ENCODE data around the gene ZC3H18. TPM values are rescaled to one million over a fixed set of nuclear protein-coding genes. Genes with fewer than 3 reads are reported as not detected.

ZC3H18 gene
- total RNA-seq, 1 experiment from 2014 or later, result 21.0 TPM

DNA sequence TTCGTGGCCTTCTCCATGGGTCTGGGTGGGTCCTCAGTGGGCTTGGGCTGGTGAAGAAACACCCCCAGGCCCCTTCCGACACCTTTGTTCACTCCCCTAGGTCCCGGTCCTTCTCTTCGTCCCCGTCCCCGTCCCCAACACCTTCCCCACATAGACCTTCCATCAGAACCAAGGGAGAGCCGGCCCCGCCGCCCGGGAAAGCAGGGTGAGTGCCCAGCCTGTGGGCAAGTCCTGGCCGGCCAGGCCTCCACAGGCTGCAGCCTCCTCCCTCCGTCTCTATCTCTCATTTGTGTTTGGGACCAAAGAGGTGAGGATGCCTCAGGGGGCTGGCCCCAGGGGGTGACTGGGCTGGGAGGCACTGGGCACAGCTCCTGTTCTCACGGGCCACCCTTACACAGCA, 53.7 kb downstream of the ZC3H18 start:
- H3K4me1 ChIP-seq, result no peaks in the 10 kb centered on the region
- no peak for DNase-seq
- peaks cover 2% of the 10 kb centered on the region; the same call in 1 of the 2 replicates for H3K36me3 ChIP-seq
- no peak overlapping the region for H3K27ac ChIP-seq
- H3K27me3 ChIP-seq, result no peaks in the 10 kb centered on the region
- H3K4me3 ChIP-seq, result no peak overlapping the region
- no peaks in the 10 kb centered on the region for H3K9me3 ChIP-seq (replicated peaks)

GRCh38 chr16:88624481-88624880, 54.3 kb downstream of the ZC3H18 start:
- Histone ChIP-seq H3K27ac (no peak overlapping the region), H3K9me3 (replicated peaks) (no peaks in the 10 kb centered on the region), H3K36me3 (peaks cover 2% of the 10 kb centered on the region; the same call in 1 of the 2 replicates), H3K27me3 (no peaks in the 10 kb centered on the region), H3K4me1 (no peaks in the 10 kb centered on the region), H3K4me3 (no peak overlapping the region)
- DNase-seq, result no peak

DNA sequence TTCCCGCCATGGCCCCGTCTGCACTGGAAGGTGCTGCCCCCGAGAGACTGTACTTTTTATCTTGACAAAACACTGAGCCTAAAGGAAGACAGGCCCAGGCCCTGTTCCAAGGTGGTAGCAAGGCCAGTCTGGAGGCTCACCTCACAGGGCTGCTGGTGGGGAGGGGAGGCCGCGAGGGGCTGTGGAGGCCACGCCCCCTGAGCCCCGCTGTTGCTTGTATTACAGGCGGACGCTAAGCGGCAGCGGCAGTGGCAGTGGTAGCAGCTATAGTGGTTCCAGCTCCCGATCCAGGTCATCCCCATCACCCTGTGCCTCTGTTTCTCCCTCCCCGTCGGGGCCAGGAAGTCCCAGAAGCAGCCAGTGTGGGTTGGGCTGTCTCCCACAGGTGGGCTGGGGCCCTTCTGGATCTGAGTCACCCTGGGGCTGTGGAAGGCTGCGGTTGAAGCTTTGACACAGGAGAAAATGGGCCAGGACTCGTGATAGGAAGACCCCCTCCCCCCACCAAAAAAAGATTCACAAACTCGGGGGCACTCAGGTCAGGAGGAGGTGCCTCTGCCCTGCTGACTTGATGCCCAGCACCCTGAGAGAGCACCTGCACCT, 54.9 kb downstream of the ZC3H18 start:
- no peak overlapping the region for H3K4me3 ChIP-seq
- no peaks in the 10 kb centered on the region for H3K9me3 ChIP-seq (replicated peaks)
- H3K27ac ChIP-seq, result no peak overlapping the region
- H3K36me3 ChIP-seq, result peaks cover 2% of the 10 kb centered on the region; the same call in 1 of the 2 replicates
- no peaks in the 10 kb centered on the region for H3K27me3 ChIP-seq
- no peak for DNase-seq
- no peaks in the 10 kb centered on the region for H3K4me1 ChIP-seq

DNA sequence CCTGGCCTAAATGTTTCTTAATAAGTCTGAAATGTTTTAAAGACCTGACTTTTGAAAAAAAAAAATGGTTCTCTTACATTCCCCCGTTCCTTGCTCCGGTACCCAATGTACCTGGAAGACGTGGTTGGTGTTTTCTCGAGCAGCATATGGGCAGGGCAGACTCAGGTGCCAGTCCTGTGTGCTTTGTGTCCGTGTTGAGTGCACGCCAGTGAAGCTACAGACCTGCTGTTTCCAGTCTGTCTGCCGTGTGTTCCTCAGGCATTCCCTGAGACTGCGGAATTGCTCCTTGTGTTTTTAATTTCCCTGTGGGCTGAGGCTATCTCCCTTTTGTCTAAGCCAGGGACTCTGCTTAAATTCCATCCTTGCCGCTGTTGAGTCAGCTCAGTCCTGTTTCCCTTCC, 56.4 kb downstream of the ZC3H18 start:
- H3K27ac ChIP-seq, result no peak overlapping the region
- H3K9me3 ChIP-seq (replicated peaks), result no peaks in the 10 kb centered on the region
- no peaks in the 10 kb centered on the region for H3K4me1 ChIP-seq
- H3K36me3 ChIP-seq, result peaks cover 2% of the 10 kb centered on the region; the same call in 1 of the 2 replicates
- H3K27me3 ChIP-seq, result no peaks in the 10 kb centered on the region
- no peak overlapping the region for H3K4me3 ChIP-seq
- no peak for DNase-seq

DNA sequence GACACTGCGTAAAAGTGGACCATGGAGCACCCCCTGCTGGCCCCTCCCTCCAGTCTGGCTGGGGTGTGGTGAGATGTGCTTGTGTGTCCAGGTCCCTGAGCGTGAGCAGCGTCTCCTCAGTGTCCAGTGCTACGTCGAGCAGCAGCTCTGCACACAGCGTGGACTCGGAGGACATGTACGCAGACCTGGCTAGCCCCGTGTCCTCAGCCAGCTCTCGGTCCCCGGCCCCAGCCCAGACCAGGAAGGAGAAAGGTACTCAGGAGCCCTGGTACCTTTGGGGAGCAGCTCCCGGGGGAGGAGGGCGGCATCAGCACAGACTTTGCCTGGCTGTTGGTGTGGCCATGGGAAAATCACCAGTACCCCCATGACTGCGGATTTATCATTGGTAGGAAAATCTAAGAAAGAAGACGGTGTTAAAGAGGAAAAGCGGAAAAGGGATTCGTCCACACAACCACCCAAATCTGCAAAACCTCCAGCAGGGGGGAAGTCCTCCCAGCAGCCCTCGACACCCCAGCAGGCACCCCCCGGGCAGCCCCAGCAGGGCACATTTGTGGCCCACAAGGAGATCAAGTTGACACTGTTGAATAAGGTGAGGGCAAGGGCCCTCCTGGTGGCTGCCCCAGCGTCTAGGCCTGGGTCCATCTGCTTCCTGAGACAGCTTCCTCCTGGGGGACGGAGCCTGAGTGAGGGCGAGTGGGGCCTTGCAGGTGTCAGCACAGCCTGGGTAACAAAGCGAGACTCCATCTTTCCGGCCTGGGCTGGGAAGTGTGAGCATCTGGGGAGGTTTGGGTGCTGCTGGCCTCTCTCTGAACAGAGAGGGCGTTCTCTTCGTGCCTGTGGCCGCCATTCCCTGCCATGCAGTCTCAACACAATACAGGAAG, 57.6 kb downstream of the ZC3H18 start:
- H3K4me1 ChIP-seq, result no peaks in the 10 kb centered on the region
- no peak for DNase-seq
- H3K27me3 ChIP-seq, result no peaks in the 10 kb centered on the region
- H3K9me3 ChIP-seq (replicated peaks), result no peaks in the 10 kb centered on the region
- H3K4me3 ChIP-seq, result no peak overlapping the region
- no peak overlapping the region for H3K27ac ChIP-seq
- H3K36me3 ChIP-seq, result no peaks in the 10 kb centered on the region; the same call in 1 of the 2 replicates

- Histone ChIP-seq H3K9me3 (replicated peaks) (no peaks in the 10 kb centered on the region), H3K4me1 (no peaks in the 10 kb centered on the region), H3K27ac (no peak overlapping the region), H3K4me3 (no peak overlapping the region), H3K27me3 (no peaks in the 10 kb centered on the region), H3K36me3 (no peaks in the 10 kb centered on the region)
- DNase-seq, result peak; percentile 19 to 32
Observed at GRCh38 chr16:88628512-88628974, 58.3 kb downstream of the ZC3H18 start.

- Histone ChIP-seq H3K4me1 (no peaks in the 10 kb centered on the region), H3K9me3 (replicated peaks) (no peaks in the 10 kb centered on the region), H3K4me3 (no peak overlapping the region), H3K27me3 (no peaks in the 10 kb centered on the region), H3K36me3 (no peaks in the 10 kb centered on the region), H3K27ac (no peak overlapping the region)
- no peak for DNase-seq
Observed at GRCh38 chr16:88629835-88630234, 59.6 kb downstream of the ZC3H18 start.

GRCh38 chr16:88630433-88630832, 60.2 kb downstream of the ZC3H18 start:
- DNase-seq, result no peak
- Histone ChIP-seq H3K4me3 (no peak overlapping the region), H3K4me1 (no peaks in the 10 kb centered on the region), H3K36me3 (no peaks in the 10 kb centered on the region), H3K27me3 (no peaks in the 10 kb centered on the region), H3K27ac (no peak overlapping the region), H3K9me3 (replicated peaks) (no peaks in the 10 kb centered on the region)

- Histone ChIP-seq H3K9me3 (replicated peaks) (no peaks in the 10 kb centered on the region), H3K4me3 (no peak overlapping the region), H3K4me1 (no peaks in the 10 kb centered on the region), H3K27me3 (no peaks in the 10 kb centered on the region), H3K36me3 (no peaks in the 10 kb centered on the region), H3K27ac (no peak overlapping the region)
- no peak for DNase-seq
Observed at GRCh38 chr16:88630941-88631340, 60.7 kb downstream of the ZC3H18 start.

DNA sequence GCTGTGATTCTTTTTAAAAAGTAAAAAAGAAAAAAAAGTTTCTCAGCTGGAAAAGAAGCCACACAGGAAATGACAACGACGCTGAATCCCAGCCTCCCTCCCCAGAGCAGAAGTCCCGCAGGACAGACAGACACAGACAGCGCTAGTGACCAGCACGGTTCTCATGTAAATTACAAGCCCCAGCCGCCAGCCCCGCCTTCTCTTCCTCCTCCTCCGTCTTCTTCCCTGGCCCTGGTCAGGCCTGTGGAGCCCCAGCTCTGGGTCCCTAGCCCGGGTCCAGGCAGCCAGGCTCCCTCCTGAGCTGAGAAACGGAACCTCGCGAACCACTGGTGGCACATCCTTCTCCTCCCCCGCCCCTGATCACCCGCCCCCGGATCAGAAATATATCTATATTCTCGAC, 61.2 kb downstream of the ZC3H18 start:
- H3K27ac ChIP-seq, result no peak overlapping the region
- no peak for DNase-seq
- no peaks in the 10 kb centered on the region for H3K9me3 ChIP-seq (replicated peaks)
- H3K4me1 ChIP-seq, result no peaks in the 10 kb centered on the region
- H3K36me3 ChIP-seq, result no peaks in the 10 kb centered on the region
- H3K27me3 ChIP-seq, result no peaks in the 10 kb centered on the region
- no peak overlapping the region for H3K4me3 ChIP-seq

DNA sequence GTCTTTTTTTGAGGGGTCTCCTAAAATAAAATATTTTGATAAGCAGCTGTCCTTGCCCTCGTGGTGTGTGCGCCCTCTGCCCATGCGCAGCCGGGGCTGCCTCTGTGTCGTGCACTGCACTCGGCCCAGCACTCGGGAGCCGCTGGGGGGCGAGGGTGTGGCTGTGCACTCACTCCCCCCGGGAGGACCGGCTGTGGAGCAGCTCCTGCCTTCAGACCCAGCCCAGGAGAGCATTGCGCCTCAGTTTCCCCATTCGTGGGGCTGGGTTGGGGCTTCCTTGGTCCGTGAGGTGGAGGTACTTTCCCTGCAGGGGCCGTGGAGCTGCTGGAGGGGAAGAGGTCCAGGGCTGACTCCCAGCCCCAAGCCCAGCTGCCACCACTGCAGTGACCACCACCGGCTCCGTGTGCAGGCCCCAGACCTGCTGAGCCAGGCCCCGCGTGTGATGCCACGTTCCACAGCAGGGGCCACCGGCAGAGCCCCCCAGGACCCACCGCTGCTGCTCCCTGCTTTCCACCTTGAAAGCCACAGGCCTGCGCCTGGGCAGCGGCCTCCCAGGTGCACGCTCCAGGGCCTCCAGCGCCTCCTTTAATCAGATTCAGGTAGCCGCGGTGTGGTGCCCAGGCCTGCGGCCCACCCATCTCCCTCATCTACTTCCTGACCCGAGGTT, 61.9 kb downstream of the ZC3H18 start:
- no peak overlapping the region for H3K4me3 ChIP-seq
- no peak overlapping the region for H3K27ac ChIP-seq
- peaks cover 1% of the 10 kb centered on the region; the same call in 1 of the 2 replicates for H3K4me1 ChIP-seq
- no peaks in the 10 kb centered on the region for H3K9me3 ChIP-seq (replicated peaks)
- no peak for DNase-seq
- H3K27me3 ChIP-seq, result no peaks in the 10 kb centered on the region
- no peaks in the 10 kb centered on the region for H3K36me3 ChIP-seq

DNA sequence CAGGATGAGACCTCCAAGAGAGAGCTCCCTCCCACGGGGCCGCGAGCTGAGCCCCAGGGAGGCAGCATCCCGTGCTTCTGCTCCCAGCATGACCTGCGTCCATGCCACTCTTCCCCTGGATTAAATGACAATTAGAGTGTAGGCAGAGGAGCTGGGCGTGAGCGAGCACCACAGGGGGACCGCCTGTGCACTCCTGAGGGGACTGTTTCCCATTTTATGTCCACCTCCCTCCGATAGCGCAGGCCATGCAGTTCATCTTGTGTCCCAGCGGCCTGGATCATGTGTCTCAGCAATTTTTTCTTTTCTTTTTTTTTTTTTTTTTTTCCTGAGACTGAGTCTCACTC, 62.4 kb downstream of the ZC3H18 start:
- no peaks in the 10 kb centered on the region for H3K27me3 ChIP-seq
- H3K4me1 ChIP-seq, result peaks cover 5% of the 10 kb centered on the region; the same call in 1 of the 2 replicates
- no peak overlapping the region for H3K27ac ChIP-seq
- no peaks in the 10 kb centered on the region for H3K9me3 ChIP-seq (replicated peaks)
- H3K36me3 ChIP-seq, result no peaks in the 10 kb centered on the region
- no peak for DNase-seq
- H3K4me3 ChIP-seq, result no peak overlapping the region

DNA sequence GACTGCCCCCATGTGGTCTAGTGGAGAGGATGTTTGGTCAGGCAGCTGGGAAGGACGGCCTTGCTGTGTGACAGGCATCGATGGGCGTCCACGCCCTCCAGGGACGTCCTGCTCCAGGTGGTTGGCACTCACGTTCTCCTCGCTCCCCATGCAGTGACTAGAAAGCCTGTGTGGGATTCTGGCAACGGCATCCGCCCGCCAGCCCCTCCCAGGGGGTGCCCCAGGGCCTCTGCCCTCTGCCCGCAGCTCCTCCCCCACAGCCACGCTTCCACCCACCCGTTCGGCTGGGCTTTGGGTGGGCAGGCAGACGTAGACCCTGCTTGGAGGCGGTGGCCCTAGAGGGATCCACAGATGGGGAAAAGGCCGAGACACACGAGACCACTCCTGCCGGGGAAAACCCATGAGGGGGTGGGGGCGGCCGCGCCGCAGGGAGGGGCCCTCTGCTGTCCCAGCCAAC, 63.5 kb downstream of the ZC3H18 start:
- peaks cover 7% of the 10 kb centered on the region; the same call in 1 of the 2 replicates for H3K4me1 ChIP-seq
- H3K9me3 ChIP-seq (replicated peaks), result no peaks in the 10 kb centered on the region
- H3K27ac ChIP-seq, result no peak overlapping the region
- H3K36me3 ChIP-seq, result no peaks in the 10 kb centered on the region
- H3K27me3 ChIP-seq, result no peaks in the 10 kb centered on the region
- DNase-seq, result peak in 1 of 2 experiments; percentile 16
- no peak overlapping the region for H3K4me3 ChIP-seq

DNA sequence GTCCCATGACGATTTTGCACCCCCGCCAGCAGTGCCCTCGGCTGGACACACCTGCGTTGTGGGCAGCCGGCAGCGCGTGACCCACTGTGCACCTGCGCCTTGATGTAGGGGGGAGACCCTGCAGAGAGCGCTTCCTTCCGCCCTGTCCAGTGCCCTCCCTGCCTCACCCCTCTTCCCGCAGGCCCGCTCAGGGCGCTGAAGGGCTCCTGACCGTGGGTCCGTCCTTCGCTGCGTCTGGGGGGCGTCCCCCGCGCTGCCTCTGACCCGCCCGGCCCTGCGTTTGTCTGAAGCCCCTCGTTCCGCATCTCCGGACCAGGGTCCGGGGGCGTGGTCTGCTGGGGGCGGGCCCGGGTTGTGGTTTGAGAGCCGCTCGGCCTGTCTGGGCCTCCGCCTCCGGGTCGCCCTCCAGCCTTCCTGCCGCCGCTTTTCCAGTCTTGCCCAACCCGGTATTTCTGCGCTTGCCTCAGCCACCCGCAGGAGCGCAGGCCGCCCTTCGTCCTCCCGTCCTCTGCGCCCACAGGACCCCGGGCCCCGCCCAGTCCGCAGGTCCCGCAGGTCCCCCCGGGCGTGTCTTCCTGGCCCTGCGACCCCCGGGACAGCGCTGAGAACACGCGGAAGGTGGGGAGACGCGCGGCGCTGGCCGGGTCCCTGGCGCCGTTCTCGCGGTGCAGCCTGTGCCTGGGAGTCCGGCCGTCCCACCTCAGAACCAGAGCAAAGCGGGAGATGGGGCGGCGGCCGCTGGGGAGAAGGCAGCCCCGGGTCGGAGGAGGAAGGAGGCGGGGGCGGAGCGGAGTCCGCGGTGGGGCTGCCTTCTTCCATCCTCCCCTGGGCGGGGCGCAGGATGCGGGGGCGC, 64.2 kb downstream of the ZC3H18 start:
- Histone ChIP-seq H3K27me3 (peaks cover 5% of the 10 kb centered on the region; the same call in 1 of the 2 replicates), H3K27ac (no peak overlapping the region), H3K9me3 (replicated peaks) (no peaks in the 10 kb centered on the region), H3K4me1 (peaks cover 7% of the 10 kb centered on the region; the same call in 1 of the 2 replicates), H3K4me3 (no peak overlapping the region), H3K36me3 (no peaks in the 10 kb centered on the region)
- DNase-seq, result no peak

Data from SJCRH30 (cell line).